HL-60 (cell line): Measurements from ENCODE around the gene RPL39L.

Source experiments
- DNase-seq, 2 experiments: peaks; one replicate each; pipeline ENCODE4 v3.0.0-alpha.2; 2010 to 2020; ENCODE audit warnings: low read depth in 1 of 2, low spot score in 1 of 2
- H3K27ac ChIP-seq: fragments of 250-450 bp; sonication (Bioruptor Pico); replicated peaks from 2 replicates; pipeline ENCODE4 v1.5.1; 2020; ENCODE audit warnings: mild to moderate bottlenecking, moderate library complexity
- H3K27me3 ChIP-seq: fragments of 250-450 bp; sonication (Bioruptor Pico); 2 replicates; pipeline ENCODE4 v1.5.1; 2021; ENCODE audit warnings: mild to moderate bottlenecking, moderate library complexity; ENCODE audit not compliant: insufficient read depth, poor library complexity, severe bottlenecking
- H3K4me3 ChIP-seq: replicated peaks from 2 replicates; pipeline ENCODE4 v1.5.1; 2011; ENCODE audit warnings: mild to moderate bottlenecking, control low read depth, low read length; ENCODE audit not compliant: insufficient read depth
- GABPA ChIP-seq: IDR thresholded peaks from 2 replicates; pipeline ENCODE4 v1.6.1; 2012; ENCODE audit warnings: low read depth
- POLR2AphosphoS5 ChIP-seq: IDR thresholded peaks from 2 replicates; pipeline ENCODE4 v1.6.1; 2012; ENCODE audit warnings: low read depth
- REST ChIP-seq: IDR thresholded peaks from 2 replicates; pipeline ENCODE4 v1.6.1; 2012; ENCODE audit warnings: low read depth; ENCODE audit not compliant: insufficient replicate concordance
- SPI1 ChIP-seq: IDR thresholded peaks from 2 replicates; pipeline ENCODE4 v1.6.1; 2012; ENCODE audit warnings: low read depth, mild to moderate bottlenecking, borderline replicate concordance
- TF ChIP-seq, protein P1 (sequence below): IDR thresholded peaks from one replicate; pipeline ENCODE4 v1.5.1; 2011; ENCODE audit warnings: low read length, control low read depth, inconsistent platforms; ENCODE audit not compliant: insufficient read depth

RPL39L gene

GRCh38 chr3:187080799-187081450 lies 58.4 kb downstream of the RPL39L start:
- H3K27ac ChIP-seq = no peak overlapping the region
- DNase-seq = no peak
- H3K4me3 ChIP-seq = no peak overlapping the region
- no peaks in the 10 kb centered on the region for H3K27me3 ChIP-seq
- TF ChIP-seq POLR2AphosphoS5 (no peak), REST (no peak), GABPA (no peak)
- TF ChIP-seq, protein P1, sequence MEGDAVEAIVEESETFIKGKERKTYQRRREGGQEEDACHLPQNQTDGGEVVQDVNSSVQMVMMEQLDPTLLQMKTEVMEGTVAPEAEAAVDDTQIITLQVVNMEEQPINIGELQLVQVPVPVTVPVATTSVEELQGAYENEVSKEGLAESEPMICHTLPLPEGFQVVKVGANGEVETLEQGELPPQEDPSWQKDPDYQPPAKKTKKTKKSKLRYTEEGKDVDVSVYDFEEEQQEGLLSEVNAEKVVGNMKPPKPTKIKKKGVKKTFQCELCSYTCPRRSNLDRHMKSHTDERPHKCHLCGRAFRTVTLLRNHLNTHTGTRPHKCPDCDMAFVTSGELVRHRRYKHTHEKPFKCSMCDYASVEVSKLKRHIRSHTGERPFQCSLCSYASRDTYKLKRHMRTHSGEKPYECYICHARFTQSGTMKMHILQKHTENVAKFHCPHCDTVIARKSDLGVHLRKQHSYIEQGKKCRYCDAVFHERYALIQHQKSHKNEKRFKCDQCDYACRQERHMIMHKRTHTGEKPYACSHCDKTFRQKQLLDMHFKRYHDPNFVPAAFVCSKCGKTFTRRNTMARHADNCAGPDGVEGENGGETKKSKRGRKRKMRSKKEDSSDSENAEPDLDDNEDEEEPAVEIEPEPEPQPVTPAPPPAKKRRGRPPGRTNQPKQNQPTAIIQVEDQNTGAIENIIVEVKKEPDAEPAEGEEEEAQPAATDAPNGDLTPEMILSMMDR = no peak

- DNase-seq = no peak
- no peak overlapping the region for H3K27ac ChIP-seq
- H3K27me3 ChIP-seq = no peaks in the 10 kb centered on the region
- no peak overlapping the region for H3K4me3 ChIP-seq
- TF ChIP-seq REST (no peak), GABPA (no peak), SPI1 (no peak), POLR2AphosphoS5 (no peak)
- TF ChIP-seq, protein P1 = no peak
Measured at GRCh38 chr3:187079090-187080022, 59.9 kb downstream of the RPL39L start.

- H3K27me3 ChIP-seq = no peaks in the 10 kb centered on the region
- TF ChIP-seq REST = no peak
- TF ChIP-seq POLR2AphosphoS5 = no peak
- TF ChIP-seq SPI1 = no peak
- DNase-seq = no peak
- H3K4me3 ChIP-seq = no peak overlapping the region
- no peak overlapping the region for H3K27ac ChIP-seq
Measured at GRCh38 chr3:187077537-187077936, 61.8 kb downstream of the RPL39L start.
